Activated naive CD4-positive, alpha-beta T cell treated with anti-CD3 and anti-CD28 coated beads for 36 hours (primary cell): ENCODE data around the gene PDGFRA. TPM values are rescaled to one million over a fixed set of nuclear protein-coding genes. Genes with fewer than 3 reads are reported as not detected.

Experiments used
- CTCF ChIA-PET: fragments of 350-600 bp; sonication (Branson Sonifier 250); formaldehyde crosslinking; loops from one replicate; lab custom pipeline; 2021; ENCODE audit warnings: antibody characterized with exemption; lab: Charles Lee
- DNase-seq: peaks from one replicate; pipeline ENCODE4 v3.0.0-alpha.2; 2020
- H3K27ac Mint-ChIP-seq: one replicate; pipeline ENCODE4 v1.8.0; 2021; ENCODE audit warnings: mild to moderate bottlenecking, mixed read lengths
- H3K27me3 Mint-ChIP-seq: one replicate; pipeline ENCODE4 v1.8.0; 2021; ENCODE audit warnings: low read depth, mixed read lengths
- H3K36me3 Mint-ChIP-seq: one replicate; pipeline ENCODE4 v1.8.0; 2021; ENCODE audit warnings: low read depth, mixed read lengths
- H3K4me1 Mint-ChIP-seq: one replicate; pipeline ENCODE4 v1.8.0; 2021; ENCODE audit warnings: low read depth, mixed read lengths
- H3K4me3 Mint-ChIP-seq: one replicate; pipeline ENCODE4 v1.8.0; 2021; ENCODE audit warnings: mild to moderate bottlenecking, moderate library complexity, mixed read lengths
- H3K9me3 Mint-ChIP-seq: one replicate; pipeline ENCODE4 v1.8.0; 2021; ENCODE audit warnings: mixed read lengths
- intact Hi-C: fragments of 100-400 bp; cut with micrococcal nuclease; formaldehyde crosslinking; loops from one replicate; pipeline ENCODE4 v1.15.1; 2023
- total RNA-seq, 2 experiments: library from RNA; stranded (reverse); gene quantifications; one replicate each; pipeline ENCODE4 v1.2.3, GENCODE V29; 2021

PDGFRA gene
- total RNA-seq, result not detected

DNA sequence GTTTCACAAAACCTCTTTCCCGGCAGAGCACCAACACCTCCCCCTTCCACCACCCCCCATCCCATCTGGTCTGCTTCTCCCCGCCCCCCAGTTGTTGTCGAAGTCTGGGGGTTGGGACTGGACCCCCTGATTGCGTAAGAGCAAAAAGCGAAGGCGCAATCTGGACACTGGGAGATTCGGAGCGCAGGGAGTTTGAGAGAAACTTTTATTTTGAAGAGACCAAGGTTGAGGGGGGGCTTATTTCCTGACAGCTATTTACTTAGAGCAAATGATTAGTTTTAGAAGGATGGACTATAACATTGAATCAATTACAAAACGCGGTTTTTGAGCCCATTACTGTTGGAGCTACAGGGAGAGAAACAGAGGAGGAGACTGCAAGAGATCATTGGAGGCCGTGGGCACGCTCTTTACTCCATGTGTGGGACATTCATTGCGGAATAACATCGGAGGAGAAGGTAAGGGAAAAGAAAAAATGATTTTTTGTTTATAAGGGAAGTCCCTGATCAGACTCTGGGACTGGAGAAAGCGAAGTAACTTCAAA lies at the start of gene PDGFRA:
TSS of gene PDGFRA (plus strand) at position 333 of the 541 bp plus-strand sequence. CDS start 29,476 bp downstream, outside the sequence.
- Mint-ChIP-seq H3K4me3 (peak within 1 kb of the TSS; percentile 59), H3K27me3 (peaks cover 84% of the 10 kb centered on the region), H3K36me3 (no peaks in the 10 kb centered on the region), H3K27ac (no peak within 1 kb of the TSS), H3K4me1 (peaks cover 51% of the 10 kb centered on the region), H3K9me3 (no peaks in the 10 kb centered on the region)
- DNase-seq, result no peak
- intact Hi-C loops, result loop anchor here (1.0 to 10.0 kb wide), 6 partner anchors 130 to 852 kb away; partner anchors contain the start of genes FIP1L1 and LNX1
- CTCF ChIA-PET, result interaction anchor here (0.7 to 1.8 kb wide), 4 partner anchors 10 to 322 kb away, joined by 3 to 4 read pairs (median 4); no protein-coding TSS in a partner anchor

DNA sequence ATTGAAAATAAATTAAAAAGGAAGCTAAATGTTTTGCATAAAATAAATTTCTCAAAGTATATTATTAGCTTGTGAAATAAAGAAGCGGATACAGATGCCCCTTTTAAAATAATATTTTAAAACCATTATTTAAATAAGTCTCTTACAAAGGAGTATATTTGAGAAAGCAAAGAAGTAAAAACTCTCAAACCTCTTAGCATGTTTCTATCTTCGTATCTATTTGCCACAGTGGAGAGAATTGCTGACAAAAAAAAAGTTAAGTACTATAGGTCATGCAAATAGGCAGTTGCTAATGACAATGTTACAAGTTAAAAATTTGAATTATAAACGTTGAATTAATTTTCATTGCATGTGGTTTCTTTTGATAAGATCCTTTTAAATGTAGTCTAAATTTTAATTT lies 44.5 kb upstream of the PDGFRA start:
- Mint-ChIP-seq H3K4me1 (no peaks in the 10 kb centered on the region), H3K36me3 (no peaks in the 10 kb centered on the region), H3K9me3 (no peaks in the 10 kb centered on the region), H3K27ac (no peak overlapping the region), H3K27me3 (peaks cover 3% of the 10 kb centered on the region), H3K4me3 (no peak overlapping the region)
- DNase-seq, result no peak
- intact Hi-C loops, result no loop called here
- CTCF ChIA-PET, result no interaction called here

GRCh38 chr4:54185044-54185780 lies 43.9 kb upstream of the PDGFRA start:
- Mint-ChIP-seq H3K27me3 (peaks cover 3% of the 10 kb centered on the region), H3K9me3 (no peaks in the 10 kb centered on the region), H3K36me3 (no peaks in the 10 kb centered on the region), H3K27ac (no peak overlapping the region), H3K4me3 (no peak overlapping the region), H3K4me1 (no peaks in the 10 kb centered on the region)
- CTCF ChIA-PET, result no interaction called here
- intact Hi-C loops, result no loop called here
- no peak for DNase-seq

GRCh38 chr4:54185866-54186265 lies 43.2 kb upstream of the PDGFRA start:
- H3K36me3 Mint-ChIP-seq, result no peaks in the 10 kb centered on the region
- peaks cover 5% of the 10 kb centered on the region for H3K27me3 Mint-ChIP-seq
- H3K9me3 Mint-ChIP-seq, result no peaks in the 10 kb centered on the region
- intact Hi-C loops, result no loop called here
- H3K4me3 Mint-ChIP-seq, result no peak overlapping the region
- CTCF ChIA-PET, result no interaction called here
- H3K4me1 Mint-ChIP-seq, result no peaks in the 10 kb centered on the region
- H3K27ac Mint-ChIP-seq, result no peak overlapping the region
- DNase-seq, result no peak

DNA sequence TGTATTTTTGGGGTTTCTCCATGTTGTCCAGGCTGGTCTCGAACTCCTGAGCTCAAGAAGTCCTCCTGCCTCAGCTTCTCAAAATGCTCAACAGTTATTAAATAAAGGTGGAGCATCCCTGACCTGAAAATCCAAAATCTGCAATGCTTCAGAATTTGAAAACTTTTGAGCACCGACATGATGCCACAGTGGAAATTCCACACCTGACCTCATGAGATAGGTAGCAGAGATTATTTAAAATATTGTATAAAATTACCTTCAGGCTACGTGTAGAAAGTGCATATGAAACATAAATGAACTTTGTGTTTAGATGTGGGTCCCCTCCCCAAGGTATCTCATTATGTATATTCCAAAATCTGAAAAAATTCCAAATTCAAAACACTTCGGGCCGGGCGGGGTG lies 42.7 kb upstream of the PDGFRA start:
- no peaks in the 10 kb centered on the region for H3K4me1 Mint-ChIP-seq
- no peak for DNase-seq
- peaks cover 5% of the 10 kb centered on the region for H3K27me3 Mint-ChIP-seq
- intact Hi-C loops, result no loop called here
- no peaks in the 10 kb centered on the region for H3K9me3 Mint-ChIP-seq
- no peaks in the 10 kb centered on the region for H3K36me3 Mint-ChIP-seq
- CTCF ChIA-PET, result no interaction called here
- no peak overlapping the region for H3K4me3 Mint-ChIP-seq
- H3K27ac Mint-ChIP-seq, result no peak overlapping the region

DNA sequence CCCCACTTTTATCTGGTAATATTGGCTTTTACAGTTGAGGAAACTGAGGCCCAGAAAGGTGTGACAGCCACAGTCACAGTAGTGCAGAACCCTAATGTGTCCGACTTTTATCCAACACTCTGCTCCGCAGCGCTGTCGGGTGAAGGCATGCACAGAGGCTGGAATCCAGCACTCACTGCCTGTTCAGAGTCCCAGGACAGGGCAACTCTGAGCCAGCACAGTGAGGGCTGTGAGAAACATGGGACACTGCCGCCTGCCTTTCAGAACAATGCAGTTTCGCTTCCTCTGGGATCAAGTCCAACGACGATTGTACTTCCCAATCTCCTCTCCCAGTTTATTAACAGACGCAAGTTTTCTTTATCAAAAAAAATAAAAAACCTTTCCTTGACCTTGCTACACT lies 41.9 kb upstream of the PDGFRA start:
- CTCF ChIA-PET, result no interaction called here
- DNase-seq, result no peak
- Mint-ChIP-seq H3K4me3 (no peak overlapping the region), H3K4me1 (no peaks in the 10 kb centered on the region), H3K27me3 (peaks cover 8% of the 10 kb centered on the region), H3K36me3 (no peaks in the 10 kb centered on the region), H3K9me3 (no peaks in the 10 kb centered on the region), H3K27ac (no peak overlapping the region)
- intact Hi-C loops, result no loop called here

DNA sequence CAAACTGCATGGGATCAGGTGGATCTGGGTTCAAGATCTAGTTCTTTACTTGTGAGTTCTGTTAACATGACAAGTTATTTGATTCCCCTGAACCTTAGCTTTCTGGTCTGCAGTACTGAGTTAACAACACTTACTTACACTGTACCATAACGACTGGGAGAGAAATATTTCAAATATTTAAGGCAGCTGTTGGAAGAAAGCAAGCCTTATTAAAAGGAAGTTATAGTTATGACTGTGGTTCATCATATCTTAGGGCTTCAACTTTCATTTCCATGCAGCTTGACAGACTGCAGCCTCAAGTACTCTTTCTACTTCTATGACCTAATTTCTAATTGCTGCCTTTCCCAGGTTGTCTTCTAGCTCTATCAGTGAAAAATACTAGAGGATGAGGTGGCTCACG lies 40.0 kb upstream of the PDGFRA start:
- no peaks in the 10 kb centered on the region for H3K9me3 Mint-ChIP-seq
- H3K36me3 Mint-ChIP-seq, result no peaks in the 10 kb centered on the region
- no peak for DNase-seq
- CTCF ChIA-PET, result no interaction called here
- no peak overlapping the region for H3K4me3 Mint-ChIP-seq
- H3K27ac Mint-ChIP-seq, result no peak overlapping the region
- peaks cover 8% of the 10 kb centered on the region for H3K27me3 Mint-ChIP-seq
- H3K4me1 Mint-ChIP-seq, result no peaks in the 10 kb centered on the region
- intact Hi-C loops, result no loop called here

GRCh38 chr4:54192811-54193210 lies 36.3 kb upstream of the PDGFRA start:
- CTCF ChIA-PET, result no interaction called here
- H3K27me3 Mint-ChIP-seq, result peaks cover 8% of the 10 kb centered on the region
- H3K4me3 Mint-ChIP-seq, result no peak overlapping the region
- DNase-seq, result no peak
- no peaks in the 10 kb centered on the region for H3K4me1 Mint-ChIP-seq
- H3K9me3 Mint-ChIP-seq, result no peaks in the 10 kb centered on the region
- intact Hi-C loops, result no loop called here
- H3K27ac Mint-ChIP-seq, result no peak overlapping the region
- H3K36me3 Mint-ChIP-seq, result no peaks in the 10 kb centered on the region

DNA sequence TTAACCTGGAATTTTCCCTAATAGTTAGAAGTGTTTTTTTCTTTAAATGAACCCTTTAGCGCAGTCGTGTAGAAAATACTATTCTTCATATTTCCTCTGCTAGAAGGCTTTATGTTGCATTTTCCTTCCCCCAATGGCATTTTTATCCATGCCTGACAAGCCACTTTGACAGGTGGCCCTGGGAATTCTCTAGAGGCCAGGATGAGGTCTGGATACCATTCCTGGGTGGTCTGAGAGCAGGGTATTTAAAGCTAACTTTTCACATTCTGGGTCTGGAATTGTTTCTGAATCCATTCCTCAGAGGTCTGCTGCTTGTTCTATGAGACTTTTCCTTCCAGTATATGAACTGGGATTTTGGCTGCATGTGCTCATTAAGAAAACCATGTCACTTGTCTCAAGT lies 31.2 kb upstream of the PDGFRA start:
- CTCF ChIA-PET, result no interaction called here
- peaks cover 2% of the 10 kb centered on the region for H3K27me3 Mint-ChIP-seq
- no peak overlapping the region for H3K4me3 Mint-ChIP-seq
- DNase-seq, result no peak
- H3K27ac Mint-ChIP-seq, result no peak overlapping the region
- intact Hi-C loops, result no loop called here
- no peaks in the 10 kb centered on the region for H3K36me3 Mint-ChIP-seq
- H3K9me3 Mint-ChIP-seq, result no peaks in the 10 kb centered on the region
- no peaks in the 10 kb centered on the region for H3K4me1 Mint-ChIP-seq

GRCh38 chr4:54199919-54200318 lies 29.2 kb upstream of the PDGFRA start:
- Mint-ChIP-seq H3K27me3 (peaks cover 2% of the 10 kb centered on the region), H3K27ac (no peak overlapping the region), H3K4me3 (no peak overlapping the region), H3K4me1 (no peaks in the 10 kb centered on the region), H3K36me3 (no peaks in the 10 kb centered on the region), H3K9me3 (no peaks in the 10 kb centered on the region)
- intact Hi-C loops, result no loop called here
- CTCF ChIA-PET, result no interaction called here
- no peak for DNase-seq

GRCh38 chr4:54209617-54210016 lies 19.5 kb upstream of the PDGFRA start:
- H3K27ac Mint-ChIP-seq, result no peak overlapping the region
- no peaks in the 10 kb centered on the region for H3K9me3 Mint-ChIP-seq
- CTCF ChIA-PET, result no interaction called here
- peaks cover 17% of the 10 kb centered on the region for H3K27me3 Mint-ChIP-seq
- no peaks in the 10 kb centered on the region for H3K4me1 Mint-ChIP-seq
- no peaks in the 10 kb centered on the region for H3K36me3 Mint-ChIP-seq
- no peak overlapping the region for H3K4me3 Mint-ChIP-seq
- DNase-seq, result no peak
- intact Hi-C loops, result no loop called here

DNA sequence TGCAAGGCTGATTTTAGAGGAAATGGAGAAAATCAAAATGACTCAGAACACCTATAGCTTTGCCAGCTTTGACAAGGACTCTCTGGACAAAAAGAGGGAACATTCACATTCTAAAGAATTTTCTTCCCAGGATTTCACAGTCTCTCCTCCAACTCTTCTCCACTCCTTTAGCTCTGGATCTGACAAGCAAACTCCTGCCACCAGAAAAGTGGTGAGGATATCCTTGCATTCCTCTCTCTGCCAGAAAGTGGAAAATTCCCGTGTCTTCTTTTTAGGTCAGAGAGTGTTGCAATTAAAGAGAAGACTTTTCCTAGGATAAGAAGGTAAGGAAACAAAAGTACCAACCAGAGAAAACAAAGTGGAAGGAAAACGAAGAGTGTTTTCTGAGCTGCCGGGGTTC lies 16.1 kb upstream of the PDGFRA start:
- DNase-seq, result no peak
- CTCF ChIA-PET, result interaction anchor here (1.1 to 8.8 kb wide), 4 partner anchors 10 to 283 kb away, joined by 3 to 132 read pairs (median 4); no protein-coding TSS in a partner anchor
- no peak overlapping the region for H3K27ac Mint-ChIP-seq
- no peak overlapping the region for H3K4me3 Mint-ChIP-seq
- peaks cover 4% of the 10 kb centered on the region for H3K4me1 Mint-ChIP-seq
- H3K27me3 Mint-ChIP-seq, result peaks cover 24% of the 10 kb centered on the region
- no peaks in the 10 kb centered on the region for H3K36me3 Mint-ChIP-seq
- H3K9me3 Mint-ChIP-seq, result no peaks in the 10 kb centered on the region
- intact Hi-C loops, result no loop called here

DNA sequence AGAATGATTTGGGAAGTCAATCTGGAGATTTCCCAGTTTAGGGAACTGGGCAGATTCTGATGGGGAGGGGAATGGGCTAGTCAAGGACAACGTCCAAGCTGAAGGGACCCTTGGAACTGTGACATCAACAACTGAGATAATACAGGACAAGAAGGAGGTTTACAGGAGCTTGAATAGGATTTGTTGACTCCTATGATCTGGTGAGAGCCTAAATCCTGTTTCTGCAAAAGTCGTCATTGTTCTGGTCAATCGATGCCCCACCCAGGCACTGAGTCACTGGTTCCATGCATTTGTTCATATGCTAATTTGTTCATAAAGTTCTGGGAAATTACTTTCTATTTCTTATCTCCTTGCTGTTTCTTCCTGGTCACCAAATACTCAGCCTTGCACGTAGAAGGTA lies 15.3 kb upstream of the PDGFRA start:
- no peaks in the 10 kb centered on the region for H3K9me3 Mint-ChIP-seq
- DNase-seq, result no peak
- peaks cover 4% of the 10 kb centered on the region for H3K4me1 Mint-ChIP-seq
- intact Hi-C loops, result no loop called here
- H3K27ac Mint-ChIP-seq, result no peak overlapping the region
- CTCF ChIA-PET, result interaction anchor here (1.1 to 8.8 kb wide), 4 partner anchors 11 to 284 kb away, joined by 3 to 132 read pairs (median 4); no protein-coding TSS in a partner anchor
- H3K27me3 Mint-ChIP-seq, result peaks cover 25% of the 10 kb centered on the region
- no peak overlapping the region for H3K4me3 Mint-ChIP-seq
- H3K36me3 Mint-ChIP-seq, result no peaks in the 10 kb centered on the region
